ENCODE data around the gene PACRG.

The PACRG gene

DNA sequence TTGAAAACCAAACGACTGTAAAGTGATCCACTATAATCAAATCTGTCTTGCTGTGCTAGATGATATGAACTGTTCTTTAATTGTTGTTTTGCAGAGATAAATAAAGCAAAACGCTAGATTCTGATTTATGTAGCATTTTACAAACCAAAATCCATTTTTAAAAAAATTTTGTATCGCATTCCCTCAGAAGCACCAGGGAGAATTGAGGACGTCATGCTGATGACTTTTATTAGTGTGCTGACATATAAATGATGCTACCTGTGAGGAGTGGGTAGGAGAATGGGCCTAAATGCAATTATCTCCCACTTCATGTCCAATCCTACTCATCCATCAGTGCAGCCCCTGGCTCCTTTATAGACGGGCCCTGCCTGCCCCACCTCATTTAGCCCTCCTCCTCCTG, 282.4 kb downstream of the PACRG start:
- TF ChIP-seq YY1 (IDR thresholded peaks at IDR 0.05; ENCODE audit: insufficient read depth, insufficient read length), result no peak
- TF ChIP-seq SUZ12 (IDR thresholded peaks at IDR 0.05; ENCODE audit: extremely low read depth, insufficient read depth, insufficient read length), result no peak
- TF ChIP-seq ZNF274 (IDR thresholded peaks at IDR 0.05; ENCODE audit: low read depth, low read length), result no peak
- Histone ChIP-seq H3K9me3 (ENCODE audit: insufficient read depth, low read length) (no peaks in the 10 kb centered on the region), H3K27me3 (ENCODE audit: insufficient read depth, insufficient read length) (no peaks in the 10 kb centered on the region), H3K9ac (ENCODE audit: insufficient read length, low read depth) (no peak overlapping the region), H3K36me3 (ENCODE audit: insufficient read depth, insufficient read length, low read length) (no peaks in the 10 kb centered on the region), H3K4me1 (ENCODE audit: insufficient read depth, insufficient read length) (no peaks in the 10 kb centered on the region), H3K4me3 (ENCODE audit: insufficient read length, low read depth) (no peak overlapping the region)
- no peak for DNase-seq (ENCODE audit: low read depth, low spot score)

DNA sequence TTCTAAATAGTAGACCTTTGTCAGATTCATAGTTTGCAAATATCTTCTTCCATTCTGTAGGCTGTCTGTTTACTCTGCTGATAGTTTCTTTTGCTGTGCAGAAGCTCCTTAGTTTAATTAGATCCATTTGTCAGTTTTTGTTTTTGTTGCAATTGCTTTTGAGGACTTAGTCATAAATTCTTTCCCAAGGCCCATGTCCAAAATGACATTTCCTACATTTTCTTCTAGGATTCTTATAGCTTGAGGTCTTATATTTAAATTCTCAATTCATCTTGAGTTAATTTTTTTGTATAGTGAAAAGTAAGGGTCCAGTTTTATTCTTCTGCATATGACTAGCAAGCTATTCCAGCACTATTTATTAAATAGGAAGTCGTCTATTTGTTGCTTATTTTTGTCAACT, 287.0 kb downstream of the PACRG start:
- no peaks in the 10 kb centered on the region for H3K4me1 ChIP-seq (ENCODE audit: insufficient read depth, insufficient read length)
- H3K36me3 ChIP-seq (ENCODE audit: insufficient read depth, insufficient read length, low read length), result no peaks in the 10 kb centered on the region
- no peak for DNase-seq (ENCODE audit: low read depth, low spot score)
- no peak overlapping the region for H3K9ac ChIP-seq (ENCODE audit: insufficient read length, low read depth)
- H3K27me3 ChIP-seq (ENCODE audit: insufficient read depth, insufficient read length), result no peaks in the 10 kb centered on the region
- no peaks in the 10 kb centered on the region for H3K9me3 ChIP-seq (ENCODE audit: insufficient read depth, low read length)
- no peak overlapping the region for H3K4me3 ChIP-seq (ENCODE audit: insufficient read length, low read depth)
- TF ChIP-seq ZNF274 (IDR thresholded peaks at IDR 0.05; ENCODE audit: low read depth, low read length) (no peak), SUZ12 (IDR thresholded peaks at IDR 0.05; ENCODE audit: extremely low read depth, insufficient read depth, insufficient read length) (no peak), YY1 (IDR thresholded peaks at IDR 0.05; ENCODE audit: insufficient read depth, insufficient read length) (no peak)

DNA sequence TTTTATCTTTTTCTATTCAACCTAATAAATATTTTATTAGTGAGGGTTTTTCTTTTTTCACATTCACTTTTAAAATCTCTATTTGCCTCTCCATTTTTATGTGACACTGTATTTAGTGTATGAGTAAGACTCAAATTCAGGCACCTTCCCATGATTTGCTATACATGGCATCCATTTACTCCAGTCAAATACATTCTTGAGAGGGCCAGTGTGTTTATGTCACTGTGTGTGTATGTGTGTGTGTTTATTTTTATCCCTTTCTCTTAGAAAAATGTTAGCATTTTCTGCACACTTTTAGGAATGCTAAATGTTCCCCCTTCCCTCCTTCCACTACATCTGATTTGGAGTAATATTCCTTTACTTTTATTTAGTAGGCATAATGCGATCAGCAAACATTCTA, 290.0 kb downstream of the PACRG start:
- H3K27me3 ChIP-seq (ENCODE audit: insufficient read depth, insufficient read length), result no peaks in the 10 kb centered on the region
- no peak for DNase-seq (ENCODE audit: low read depth, low spot score)
- no peak overlapping the region for H3K4me3 ChIP-seq (ENCODE audit: insufficient read length, low read depth)
- no peaks in the 10 kb centered on the region for H3K36me3 ChIP-seq (ENCODE audit: insufficient read depth, insufficient read length, low read length)
- H3K9ac ChIP-seq (ENCODE audit: insufficient read length, low read depth), result no peak overlapping the region
- no peaks in the 10 kb centered on the region for H3K9me3 ChIP-seq (ENCODE audit: insufficient read depth, low read length)
- H3K4me1 ChIP-seq (ENCODE audit: insufficient read depth, insufficient read length), result no peaks in the 10 kb centered on the region
- TF ChIP-seq YY1 (IDR thresholded peaks at IDR 0.05; ENCODE audit: insufficient read depth, insufficient read length) (no peak), SUZ12 (IDR thresholded peaks at IDR 0.05; ENCODE audit: extremely low read depth, insufficient read depth, insufficient read length) (no peak), ZNF274 (IDR thresholded peaks at IDR 0.05; ENCODE audit: low read depth, low read length) (no peak)

DNA sequence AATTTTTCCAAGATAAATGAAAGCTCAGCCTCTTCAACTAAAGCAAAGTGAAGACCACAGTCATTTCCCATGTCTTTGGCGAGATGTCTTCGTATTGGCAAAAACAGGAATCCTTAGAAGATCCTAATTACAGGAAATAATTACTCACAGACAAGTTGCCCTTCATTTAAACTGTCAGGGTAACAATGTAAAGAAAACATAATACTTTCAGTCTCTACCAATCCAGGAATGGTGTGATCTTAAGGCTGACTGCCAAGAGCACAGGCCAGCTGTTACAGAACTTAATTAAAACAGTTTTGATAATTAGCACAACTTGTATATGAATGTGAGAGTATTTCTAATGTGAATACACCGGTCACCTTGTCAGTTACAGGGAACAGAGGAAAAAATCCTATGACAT, 292.2 kb downstream of the PACRG start:
- TF ChIP-seq SUZ12 (IDR thresholded peaks at IDR 0.05; ENCODE audit: extremely low read depth, insufficient read depth, insufficient read length), result no peak
- no peak for TF ChIP-seq YY1 (IDR thresholded peaks at IDR 0.05; ENCODE audit: insufficient read depth, insufficient read length)
- TF ChIP-seq ZNF274 (IDR thresholded peaks at IDR 0.05; ENCODE audit: low read depth, low read length), result no peak
- H3K27me3 ChIP-seq (ENCODE audit: insufficient read depth, insufficient read length), result no peaks in the 10 kb centered on the region
- no peak for DNase-seq (ENCODE audit: low read depth, low spot score)
- H3K4me1 ChIP-seq (ENCODE audit: insufficient read depth, insufficient read length), result no peaks in the 10 kb centered on the region
- no peak overlapping the region for H3K9ac ChIP-seq (ENCODE audit: insufficient read length, low read depth)
- peaks cover 7% of the 10 kb centered on the region; the same call in 1 of the 2 replicates for H3K9me3 ChIP-seq (ENCODE audit: insufficient read depth, low read length)
- H3K36me3 ChIP-seq (ENCODE audit: insufficient read depth, insufficient read length, low read length), result no peaks in the 10 kb centered on the region
- no peak overlapping the region for H3K4me3 ChIP-seq (ENCODE audit: insufficient read length, low read depth)

- Histone ChIP-seq H3K4me3 (ENCODE audit: insufficient read length, low read depth) (no peak overlapping the region), H3K9ac (ENCODE audit: insufficient read length, low read depth) (no peak overlapping the region)
- no peak for TF ChIP-seq ZNF274 (IDR thresholded peaks at IDR 0.05; ENCODE audit: low read depth, low read length)
- TF ChIP-seq YY1 (IDR thresholded peaks at IDR 0.05; ENCODE audit: insufficient read depth, insufficient read length), result no peak
- no peak for TF ChIP-seq SUZ12 (IDR thresholded peaks at IDR 0.05; ENCODE audit: extremely low read depth, insufficient read depth, insufficient read length)
Measured at GRCh38 chr6:163021054-163021453, 293.3 kb downstream of the PACRG start.

DNA sequence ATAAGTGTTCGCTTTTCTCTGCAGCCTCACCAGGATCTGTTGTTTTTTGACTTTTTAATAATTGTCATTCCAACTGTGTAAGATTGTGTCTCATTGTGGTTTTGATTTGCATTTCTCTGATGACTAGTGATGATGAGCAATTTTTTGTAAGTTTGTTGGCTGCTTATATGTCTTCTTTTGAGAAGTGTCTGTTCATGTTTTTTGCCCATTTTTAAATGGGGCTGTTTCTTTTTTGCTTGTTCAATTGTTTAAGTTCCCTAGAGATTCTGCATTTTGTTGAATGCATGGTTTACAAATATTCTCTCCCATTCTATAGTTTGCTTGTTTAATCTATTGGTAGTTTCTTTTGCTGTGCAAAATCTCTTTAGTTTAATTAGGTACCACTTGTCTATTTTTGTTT, 295.9 kb downstream of the PACRG start:
- Histone ChIP-seq H3K9me3 (ENCODE audit: insufficient read depth, low read length) (peaks cover 7% of the 10 kb centered on the region; the same call in 1 of the 2 replicates), H3K4me1 (ENCODE audit: insufficient read depth, insufficient read length) (no peaks in the 10 kb centered on the region), H3K27me3 (ENCODE audit: insufficient read depth, insufficient read length) (no peaks in the 10 kb centered on the region), H3K4me3 (ENCODE audit: insufficient read length, low read depth) (no peak overlapping the region), H3K9ac (ENCODE audit: insufficient read length, low read depth) (no peak overlapping the region), H3K36me3 (ENCODE audit: insufficient read depth, insufficient read length, low read length) (no peaks in the 10 kb centered on the region)
- TF ChIP-seq SUZ12 (IDR thresholded peaks at IDR 0.05; ENCODE audit: extremely low read depth, insufficient read depth, insufficient read length), result no peak
- no peak for TF ChIP-seq YY1 (IDR thresholded peaks at IDR 0.05; ENCODE audit: insufficient read depth, insufficient read length)
- no peak for TF ChIP-seq ZNF274 (IDR thresholded peaks at IDR 0.05; ENCODE audit: low read depth, low read length)
- DNase-seq (ENCODE audit: low read depth, low spot score), result no peak

More at GRCh38 chr6:163021054-163021453, 293.3 kb downstream of the PACRG start:
- Histone ChIP-seq H3K4me1 (ENCODE audit: insufficient read depth, insufficient read length) (no peaks in the 10 kb centered on the region), H3K9me3 (ENCODE audit: insufficient read depth, low read length) (peaks cover 7% of the 10 kb centered on the region; the same call in 1 of the 2 replicates), H3K27me3 (ENCODE audit: insufficient read depth, insufficient read length) (no peaks in the 10 kb centered on the region), H3K36me3 (ENCODE audit: insufficient read depth, insufficient read length, low read length) (no peaks in the 10 kb centered on the region)
- DNase-seq (ENCODE audit: low read depth, low spot score), result no peak

- peaks cover 13% of the 10 kb centered on the region; the same call in 1 of the 2 replicates for H3K9me3 ChIP-seq (ENCODE audit: insufficient read depth, low read length)
- no peaks in the 10 kb centered on the region for H3K36me3 ChIP-seq (ENCODE audit: insufficient read depth, insufficient read length, low read length)
- H3K4me3 ChIP-seq (ENCODE audit: insufficient read length, low read depth), result no peak overlapping the region
- H3K27me3 ChIP-seq (ENCODE audit: insufficient read depth, insufficient read length), result no peaks in the 10 kb centered on the region
- no peak overlapping the region for H3K9ac ChIP-seq (ENCODE audit: insufficient read length, low read depth)
- TF ChIP-seq YY1 (IDR thresholded peaks at IDR 0.05; ENCODE audit: insufficient read depth, insufficient read length) (no peak), ZNF274 (IDR thresholded peaks at IDR 0.05; ENCODE audit: low read depth, low read length) (no peak), SUZ12 (IDR thresholded peaks at IDR 0.05; ENCODE audit: extremely low read depth, insufficient read depth, insufficient read length) (no peak)
- H3K4me1 ChIP-seq (ENCODE audit: insufficient read depth, insufficient read length), result no peaks in the 10 kb centered on the region
- no peak for DNase-seq (ENCODE audit: low read depth, low spot score)
Measured at GRCh38 chr6:163026893-163027292, 299.1 kb downstream of the PACRG start.

All from NT2/D1 (cell line).